A172 (cell line): Measurements from ENCODE around the gene SVIL. TPM values are rescaled to one million over a fixed set of nuclear protein-coding genes. Genes with fewer than 3 reads are reported as not detected.
"Not testable (repeated sequence)": the region's sequence is repeated elsewhere in the genome, so short reads cannot be mapped to it uniquely, and the experiment has no call there.

Experiments
- DNase-seq: peaks from one replicate; pipeline ENCODE4 v3.0.0-alpha.2; 2015; ENCODE audit warnings: low spot score
- total RNA-seq: library from RNA; depleted of rRNA; stranded (reverse); fragments of >200 nt; shearing (Covaris generic); gene quantifications from 2 replicates; pipeline ENCODE4 v1.2.3, GENCODE V29; 2014

The SVIL gene
- total RNA-seq, 1 experiment from 2014 or later, result 92.0 TPM

DNA sequence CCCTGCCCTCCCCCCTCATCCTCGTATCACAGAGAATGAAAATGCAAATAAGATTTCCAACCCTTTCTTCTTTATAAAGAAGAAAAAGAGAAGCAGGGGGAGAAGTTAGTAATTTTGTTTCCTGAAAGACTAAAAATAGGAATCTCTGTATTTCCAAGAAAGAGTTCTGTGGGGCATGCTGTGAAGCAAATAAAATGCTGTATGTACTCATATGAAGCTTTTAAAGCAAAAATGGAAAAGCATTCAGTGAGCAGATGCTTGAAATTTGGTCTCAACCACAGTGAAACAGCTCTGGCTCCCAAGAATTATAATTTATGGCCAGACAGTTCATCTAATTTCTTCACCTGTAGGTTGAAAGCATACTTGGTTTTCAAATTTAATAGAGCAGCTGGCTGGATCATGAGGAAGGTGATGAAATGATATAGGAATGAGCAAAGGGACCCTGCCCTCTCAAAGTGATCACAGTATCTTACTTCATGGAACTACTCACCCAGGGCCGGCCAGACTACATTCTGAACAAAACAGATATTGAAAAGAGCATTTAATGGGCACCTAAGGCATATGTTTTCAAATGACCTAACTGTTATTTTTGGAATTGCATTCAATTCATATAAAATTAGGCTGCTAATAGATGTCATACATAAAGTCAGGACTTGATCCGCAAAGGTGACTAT lies 31.4 kb downstream of the SVIL start:
- DNase-seq, result no peak

GRCh38 chr10:29600821-29601220 lies 34.0 kb downstream of the SVIL start:
- peak; percentile 64 for DNase-seq

- peak; percentile 46 for DNase-seq
Measured at GRCh38 chr10:29600067-29600466, 34.7 kb downstream of the SVIL start.

DNA sequence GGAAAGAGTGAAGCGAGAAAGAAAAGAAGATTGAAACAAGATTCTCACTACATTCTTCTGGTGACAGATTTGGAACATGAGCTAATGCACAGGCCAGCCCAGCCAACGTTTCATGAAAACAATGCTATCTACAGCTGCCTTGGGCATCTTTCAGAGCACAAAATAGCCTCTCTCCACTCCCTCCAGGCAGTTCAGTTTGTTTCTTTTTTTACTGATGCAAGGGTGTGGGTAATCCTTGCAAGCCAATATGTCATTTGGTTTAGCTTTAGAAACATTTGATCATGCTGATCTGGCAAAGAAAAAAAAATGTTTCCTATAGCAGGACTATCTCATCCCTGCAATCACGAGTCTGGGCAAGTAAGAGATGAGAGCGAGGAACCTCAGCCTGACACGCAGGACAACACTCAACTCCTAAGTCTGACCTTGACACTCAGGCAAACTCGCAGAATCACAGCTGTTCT lies 35.9 kb downstream of the SVIL start:
- DNase-seq, result no peak

DNA sequence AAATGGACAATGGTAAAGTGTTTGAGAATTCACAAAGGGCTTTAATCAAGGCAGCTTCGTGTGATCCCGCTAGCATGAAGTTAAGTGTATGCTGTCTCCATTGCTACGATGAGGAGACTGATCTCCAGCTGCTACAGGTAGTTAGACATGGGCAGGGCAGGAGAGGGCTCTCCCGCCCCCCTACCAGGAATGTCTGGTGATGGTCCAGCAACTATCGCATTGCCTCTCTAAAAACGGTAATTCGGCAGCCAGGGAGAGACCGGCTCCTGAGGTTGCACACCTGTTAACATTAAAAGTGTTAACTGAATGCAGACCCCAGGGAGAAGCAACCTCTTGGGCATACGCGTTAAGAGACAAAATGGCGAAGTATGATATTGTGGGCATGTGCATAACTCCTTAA lies 37.9 kb downstream of the SVIL start:
- DNase-seq, result no peak

DNA sequence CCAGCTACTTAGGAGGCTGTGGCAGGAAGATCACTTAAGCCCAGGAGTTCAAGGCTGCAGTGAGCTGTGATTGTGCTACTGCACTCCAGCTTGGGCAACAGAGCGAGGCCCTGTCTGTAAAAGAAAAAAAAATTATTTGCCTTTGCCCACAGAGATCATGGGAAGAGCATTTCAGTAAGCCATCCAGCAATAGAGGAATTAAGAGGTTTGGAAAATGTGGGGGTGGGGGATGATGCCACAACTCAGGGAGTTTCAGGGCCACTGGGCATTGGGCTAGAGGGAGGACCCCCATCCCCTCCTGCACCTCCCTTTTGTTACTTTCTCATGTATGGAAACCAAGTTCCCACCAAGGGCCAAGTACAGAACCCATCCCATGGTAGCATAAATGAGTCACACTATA lies 38.4 kb downstream of the SVIL start:
- no peak for DNase-seq

- peak; percentile 52 for DNase-seq
Measured at GRCh38 chr10:29595636-29596225, 39.0 kb downstream of the SVIL start.

GRCh38 chr10:29595146-29595545 lies 39.6 kb downstream of the SVIL start:
- no peak for DNase-seq

DNA sequence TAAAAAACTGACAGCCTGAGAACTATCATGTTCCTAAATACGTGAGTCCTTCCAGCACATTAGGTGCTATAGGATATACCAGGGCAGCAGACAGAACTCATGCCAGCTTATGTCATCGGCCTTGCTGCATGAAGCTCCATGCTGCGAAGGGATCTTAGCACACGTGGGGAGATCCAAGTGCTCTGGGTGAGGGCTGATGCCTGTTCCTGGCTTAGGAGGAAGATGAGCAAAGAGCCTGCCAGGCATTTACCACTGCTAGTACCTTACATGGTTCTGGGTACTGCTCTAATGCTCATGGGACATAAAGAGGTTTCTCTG lies 43.2 kb downstream of the SVIL start:
- no peak for DNase-seq

GRCh38 chr10:29590915-29591650 lies 43.7 kb downstream of the SVIL start:
- no peak for DNase-seq

DNA sequence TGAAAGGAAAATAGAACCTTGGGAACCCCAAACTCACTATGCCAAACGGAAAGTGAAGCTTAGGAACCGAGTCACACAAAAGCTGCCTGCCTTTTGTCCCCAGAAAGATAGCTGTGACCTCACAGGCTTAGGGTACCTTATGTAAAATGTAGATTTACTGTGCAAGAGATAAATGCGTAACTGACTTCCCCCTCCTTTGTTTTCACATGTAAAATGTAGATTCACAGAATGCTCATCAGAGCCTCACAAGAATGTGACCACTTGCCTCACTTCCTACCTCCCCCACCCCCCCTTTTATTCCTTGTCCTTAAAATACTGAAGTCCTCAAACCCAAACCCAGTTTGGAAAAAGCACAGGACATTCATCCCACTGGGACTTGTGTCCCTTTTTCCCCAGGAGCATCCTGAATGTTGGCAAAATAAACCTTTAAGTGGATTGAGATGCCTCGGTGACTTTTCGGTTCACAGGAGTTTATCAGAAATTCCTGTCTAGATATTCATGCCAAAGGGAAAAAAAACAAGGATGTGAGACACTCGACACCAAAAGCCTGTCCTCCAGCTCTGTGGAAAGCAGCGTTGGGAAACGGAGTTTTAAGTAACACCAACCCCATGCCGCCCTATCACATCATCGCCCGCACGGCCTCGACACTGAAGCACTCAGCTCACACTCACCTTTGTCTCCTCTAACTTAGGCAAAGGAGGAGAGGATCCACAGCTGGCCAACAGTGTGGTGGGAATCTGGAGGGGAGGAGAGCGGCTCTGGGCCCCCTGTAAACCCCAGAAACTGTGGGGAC lies 45.9 kb downstream of the SVIL start:
- peak; percentile 26 for DNase-seq

- DNase-seq, result peak; percentile 26
Measured at GRCh38 chr10:29587750-29588628, 46.8 kb downstream of the SVIL start.

- not testable (repeated sequence) for DNase-seq
Measured at GRCh38 chr10:29587102-29587749, 47.5 kb downstream of the SVIL start.

DNA sequence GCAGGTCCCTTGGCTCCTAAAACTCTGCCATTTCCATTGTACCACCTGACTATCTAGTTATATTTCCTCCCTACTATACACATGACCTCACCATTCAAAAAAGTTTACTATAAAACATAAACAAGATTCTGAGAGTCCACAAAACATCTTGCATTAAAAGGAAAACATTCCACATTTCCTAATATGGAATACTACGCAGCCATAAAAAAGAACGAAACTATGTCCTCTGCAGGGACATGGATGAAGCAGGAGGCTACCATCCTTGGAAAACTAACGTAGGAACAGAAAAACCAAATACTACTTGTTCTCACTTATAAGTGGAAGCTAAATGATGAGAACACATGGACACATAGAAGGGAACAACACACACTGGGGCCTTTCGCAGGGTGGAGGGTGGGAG lies 48.3 kb downstream of the SVIL start:
- DNase-seq, result no peak

DNA sequence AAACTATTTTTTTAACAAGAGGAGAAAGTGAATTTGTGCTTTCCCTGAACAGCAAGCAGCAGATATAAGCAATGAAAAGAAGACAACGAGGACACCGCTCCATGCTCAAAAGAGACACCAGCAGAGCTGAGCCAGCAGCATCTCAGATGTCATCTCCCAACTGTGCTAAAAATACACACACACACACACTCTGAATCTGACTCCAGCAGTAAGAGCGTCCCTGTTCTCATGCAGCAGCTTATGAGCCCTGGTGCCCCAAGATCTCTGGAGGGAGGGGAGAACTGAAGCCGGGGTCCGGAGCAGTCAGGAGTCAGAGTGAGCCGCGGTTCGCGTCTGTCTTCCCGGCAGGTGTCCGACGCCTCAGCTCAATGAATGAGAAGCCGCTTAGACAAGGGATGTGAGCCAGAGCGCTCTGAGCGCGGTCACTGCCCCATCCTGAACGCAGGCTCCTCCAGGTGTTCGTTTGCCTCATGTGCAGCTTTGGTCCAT lies 49.2 kb downstream of the SVIL start:
- DNase-seq, result no peak

DNA sequence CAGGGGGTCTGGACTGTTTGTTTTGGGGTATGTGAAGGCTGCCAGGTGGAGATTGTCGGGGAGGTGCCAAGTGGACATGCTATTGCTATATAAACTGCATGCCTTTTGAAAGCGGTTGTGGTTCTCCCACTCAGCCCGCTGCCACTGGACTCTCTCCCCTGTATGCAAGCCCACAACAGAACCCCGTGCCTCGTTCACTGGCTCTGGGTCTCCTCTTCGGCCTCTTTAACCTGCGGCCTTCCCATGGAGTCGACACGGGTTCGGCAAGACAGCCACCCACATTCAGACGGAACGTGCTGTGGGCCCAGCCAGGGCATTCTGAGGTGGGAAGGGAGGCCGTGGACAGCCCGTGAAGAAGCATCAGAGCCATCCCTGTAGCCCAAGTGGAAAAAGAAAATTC lies 50.3 kb downstream of the SVIL start:
- no peak for DNase-seq

- DNase-seq, result peak; percentile 69
Measured at GRCh38 chr10:29583674-29584073, 51.1 kb downstream of the SVIL start.

DNA sequence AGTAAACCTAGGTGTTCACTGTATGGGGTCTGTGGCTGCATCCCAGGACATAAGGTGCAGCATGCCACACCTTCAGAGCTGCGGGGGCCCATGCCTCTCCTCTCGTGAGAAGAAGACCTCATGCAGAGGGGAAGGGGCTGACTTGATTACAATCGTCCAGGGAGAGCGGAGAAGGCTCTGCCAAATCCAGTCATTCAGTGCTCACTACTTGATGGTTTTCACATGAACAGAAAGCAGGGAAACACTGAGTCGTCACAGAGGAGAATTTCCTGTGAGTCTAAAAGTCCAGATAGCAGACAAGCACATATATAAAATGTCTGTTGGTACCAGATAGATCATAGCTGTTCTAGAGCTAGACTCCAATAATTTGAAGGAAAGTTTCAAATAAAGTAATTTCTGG lies 52.0 kb downstream of the SVIL start:
- DNase-seq, result peak; percentile 84

DNA sequence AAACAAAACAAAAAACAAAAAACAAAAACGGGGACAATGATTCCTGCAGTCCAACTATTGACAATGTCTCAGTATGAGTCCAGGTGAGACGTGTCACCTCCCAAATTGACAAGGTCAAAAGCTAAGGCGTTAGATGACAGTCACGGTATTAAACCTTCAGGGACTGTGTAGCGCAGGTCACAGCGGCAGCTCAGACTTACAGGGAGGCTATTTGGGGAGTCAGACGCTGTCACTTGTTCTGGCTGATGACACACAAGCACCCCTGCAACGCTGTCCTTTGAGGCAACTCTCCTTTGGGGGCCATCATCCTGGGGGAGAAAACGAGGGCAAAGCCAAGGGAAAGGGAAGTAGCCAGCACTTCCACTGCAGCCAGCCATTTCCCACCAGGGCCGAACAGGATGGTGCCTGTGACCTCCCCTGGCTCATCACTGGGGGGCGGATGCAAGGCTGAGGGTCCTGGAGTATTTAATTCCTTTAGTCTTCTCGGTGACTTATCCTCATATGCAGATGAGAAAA lies 55.3 kb downstream of the SVIL start:
- DNase-seq, result no peak

DNA sequence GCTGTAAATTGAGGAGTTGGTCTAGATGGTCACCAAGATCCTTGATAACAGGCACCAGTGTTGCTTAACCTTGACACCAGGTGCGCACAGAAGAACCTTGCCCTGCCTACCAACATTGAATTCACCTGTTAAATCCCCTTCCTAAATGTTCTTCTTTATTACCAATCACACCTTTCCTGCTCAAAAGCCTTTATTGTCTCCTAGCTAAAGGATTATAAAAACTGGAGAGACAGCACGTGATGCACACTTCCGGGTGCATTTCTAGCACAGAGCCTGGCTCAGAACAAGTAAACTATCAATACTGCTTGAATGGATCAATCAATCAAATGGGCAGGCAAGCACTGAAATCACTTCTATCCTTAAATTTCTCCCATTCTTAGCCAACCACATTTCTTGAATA lies 56.3 kb downstream of the SVIL start:
- no peak for DNase-seq
